Right forelimb (tissue), 1 donor: ENCODE measurements around the gene ZSCAN21.

ENCODE experiments used
- DNase-seq: peaks from one replicate; pipeline ENCODE4 v3.0.0-alpha.2; 2018

Gene ZSCAN21

DNA sequence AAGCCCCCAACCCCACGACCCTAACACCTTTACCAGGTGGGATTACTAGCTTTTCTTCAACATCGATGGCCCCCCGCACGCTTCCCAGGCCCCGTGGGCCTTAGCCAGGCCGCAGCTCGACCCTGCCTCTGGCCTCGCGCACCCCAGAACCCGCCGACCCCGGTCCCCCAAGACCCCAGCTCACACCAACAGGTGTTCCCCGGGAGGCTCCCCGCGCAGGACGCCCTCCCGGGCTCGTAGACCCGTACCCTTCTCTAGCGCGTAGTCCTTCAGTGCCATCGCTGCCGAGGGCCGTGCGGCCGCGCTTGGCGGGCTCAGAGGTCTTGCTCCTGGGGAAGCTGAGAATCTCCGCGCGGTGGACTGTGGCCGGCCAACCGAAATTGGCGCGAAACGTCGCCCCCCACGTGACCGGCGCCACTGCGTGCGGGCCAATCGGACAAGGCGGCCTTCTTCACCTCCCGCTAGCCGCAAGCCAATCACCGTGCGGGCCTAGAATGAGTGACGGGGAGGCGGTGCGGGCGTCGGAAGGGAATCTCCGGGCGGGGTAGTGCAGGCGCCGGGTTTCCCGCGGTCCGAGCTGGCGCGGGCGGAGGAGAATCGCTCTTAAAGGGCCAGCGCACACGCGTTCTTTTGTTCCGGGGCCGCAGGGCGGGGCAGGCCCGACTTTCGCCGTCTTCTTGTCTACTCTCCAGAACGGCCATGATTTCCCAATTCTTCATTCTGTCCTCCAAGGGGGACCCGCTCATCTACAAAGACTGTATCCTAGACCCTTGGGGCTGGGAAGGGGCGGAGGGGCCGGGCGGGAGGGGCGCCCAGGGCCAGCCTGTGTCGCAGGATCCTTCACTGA lies 51.7 kb downstream of the ZSCAN21 start, which contains the start of the genes AP4M1 and MCM7:
AP4M1 (plus strand) TSS at position 628 of the 847 bp plus-strand sequence; CDS start at position 700, 72 bp downstream.
MCM7 (minus strand) TSS at position 382 of the 847 bp plus-strand sequence; CDS start at position 279, 103 bp downstream.
- peak; percentile 98 for DNase-seq

DNA sequence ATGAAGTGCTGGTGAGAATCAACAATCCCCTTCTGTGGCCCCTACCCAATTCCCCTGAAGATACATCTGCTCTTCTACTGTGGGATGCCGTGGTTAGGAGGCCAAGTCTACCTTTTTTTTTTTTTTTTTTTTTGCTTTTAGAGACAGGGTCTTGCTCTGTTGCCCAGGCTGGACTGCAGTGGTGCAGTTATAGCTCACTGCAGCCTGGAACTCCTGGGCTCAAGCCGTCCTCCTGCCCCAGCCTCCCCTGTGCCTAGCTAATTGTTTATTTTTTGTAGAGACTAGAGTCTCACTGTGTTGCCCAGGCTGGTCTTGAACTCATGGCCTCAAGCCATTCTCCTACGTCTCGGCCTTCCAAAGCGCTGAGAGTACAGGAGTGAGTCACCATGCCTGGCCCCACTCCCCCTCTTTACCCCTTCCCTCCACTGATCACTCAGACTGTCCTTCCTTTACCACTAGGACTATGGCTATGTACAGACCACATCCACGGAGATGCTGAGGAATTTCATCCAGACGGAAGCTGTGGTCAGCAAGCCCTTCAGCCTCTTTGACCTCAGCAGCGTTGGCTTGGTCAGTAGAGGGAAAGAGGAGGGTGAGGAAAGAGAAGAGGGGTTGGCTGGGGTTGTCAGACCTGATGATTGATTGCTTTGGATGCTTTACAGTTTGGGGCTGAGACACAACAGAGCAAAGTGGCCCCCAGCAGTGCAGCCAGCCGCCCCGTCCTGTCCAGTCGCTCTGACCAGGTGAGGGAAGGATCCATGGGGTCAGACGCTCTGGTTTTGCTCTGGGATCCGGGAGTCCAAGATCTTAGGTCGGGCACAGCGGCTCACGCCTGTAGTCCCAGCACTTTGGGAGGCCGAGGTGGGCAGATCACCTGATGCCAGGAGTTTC lies 53.6 kb downstream of the ZSCAN21 start:
- DNase-seq = no peak

DNA sequence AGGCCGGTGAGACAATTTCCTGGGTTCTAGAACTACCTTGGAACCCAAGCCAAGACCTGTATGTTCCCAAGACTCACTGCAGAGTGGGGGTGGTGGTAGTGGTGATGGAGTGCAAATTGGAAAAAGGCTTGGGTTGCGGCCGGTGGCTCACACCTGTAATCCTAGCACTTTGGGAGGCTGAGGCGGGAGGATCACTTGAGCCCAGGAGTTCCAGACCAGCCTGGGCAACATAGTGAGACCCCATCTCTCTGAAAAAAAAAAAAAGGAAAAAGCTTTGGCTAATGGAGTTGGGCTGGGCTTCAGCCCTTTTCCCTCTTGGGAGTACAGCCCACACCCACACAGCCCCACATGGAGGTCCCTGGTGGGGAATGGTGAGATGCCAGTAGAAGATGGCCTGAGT lies 56.0 kb downstream of the ZSCAN21 start:
- no peak for DNase-seq

DNA sequence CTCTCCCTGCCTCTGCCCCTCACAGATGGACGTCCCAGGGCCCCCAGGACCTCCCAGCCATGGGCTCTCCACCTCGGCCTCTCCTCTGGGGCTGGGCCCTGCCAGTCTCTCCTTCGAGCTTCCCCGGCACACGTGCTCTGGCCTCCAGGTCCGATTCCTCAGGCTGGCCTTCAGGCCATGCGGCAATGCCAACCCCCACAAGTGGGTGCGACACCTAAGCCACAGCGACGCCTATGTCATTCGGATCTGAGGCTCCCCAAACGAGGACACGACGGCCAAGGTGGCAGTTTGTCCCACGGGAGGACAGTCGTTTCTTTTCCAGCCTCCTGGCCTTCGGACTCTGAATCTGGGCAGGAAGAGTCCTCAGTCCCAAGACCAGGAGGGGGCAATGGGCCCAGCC lies 57.1 kb downstream of the ZSCAN21 start:
- DNase-seq = no peak

DNA sequence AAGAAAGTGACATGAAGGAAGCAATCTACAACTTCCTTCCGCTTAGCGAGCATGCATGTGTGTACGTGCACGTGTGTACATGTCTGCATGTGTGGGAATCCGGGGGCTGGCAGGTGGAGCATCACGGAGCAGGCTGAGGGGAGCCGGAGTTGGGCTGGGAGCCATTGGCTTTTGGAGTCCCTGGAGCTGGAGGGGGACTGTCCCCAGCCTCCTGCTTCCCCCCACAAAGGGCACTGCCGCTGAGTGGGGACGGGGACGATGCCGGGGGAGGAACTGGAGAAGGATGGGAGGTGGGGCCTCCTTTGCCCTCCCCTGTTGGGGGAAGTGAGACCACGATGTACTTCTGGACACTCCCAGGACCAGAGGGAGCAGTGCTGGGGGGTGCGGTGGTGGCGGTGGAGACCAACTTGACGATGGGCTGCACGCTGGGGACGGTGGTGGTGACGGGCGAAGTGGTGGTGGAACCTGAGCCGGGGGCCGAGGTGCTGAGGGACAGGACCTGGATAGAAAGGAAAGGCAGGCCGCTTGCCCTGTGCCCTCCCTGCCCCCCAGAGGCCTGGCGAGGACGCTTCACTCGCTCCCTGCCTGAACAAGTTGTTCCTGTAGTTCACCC lies 57.7 kb downstream of the ZSCAN21 start:
- DNase-seq = no peak

DNA sequence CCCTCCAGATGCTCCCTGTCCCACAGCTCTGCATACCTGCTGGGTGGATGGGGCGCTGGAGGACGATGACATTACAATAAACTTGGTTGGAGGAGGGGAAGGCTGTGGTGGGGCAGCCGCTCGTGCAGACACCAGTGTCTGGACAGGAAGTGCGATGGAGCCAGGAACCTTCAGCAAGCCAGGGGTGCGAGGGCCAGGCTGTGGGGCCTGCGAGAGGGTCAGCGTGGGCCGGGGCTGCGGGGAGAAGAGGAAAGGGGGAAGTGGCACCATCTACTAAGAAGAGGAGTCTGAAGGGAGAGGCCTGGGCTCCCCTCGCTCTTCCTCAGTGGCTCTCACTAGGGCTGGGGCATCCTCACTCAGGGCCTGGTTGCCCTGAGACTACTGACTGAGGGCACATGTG lies 58.3 kb downstream of the ZSCAN21 start:
- no peak for DNase-seq

DNA sequence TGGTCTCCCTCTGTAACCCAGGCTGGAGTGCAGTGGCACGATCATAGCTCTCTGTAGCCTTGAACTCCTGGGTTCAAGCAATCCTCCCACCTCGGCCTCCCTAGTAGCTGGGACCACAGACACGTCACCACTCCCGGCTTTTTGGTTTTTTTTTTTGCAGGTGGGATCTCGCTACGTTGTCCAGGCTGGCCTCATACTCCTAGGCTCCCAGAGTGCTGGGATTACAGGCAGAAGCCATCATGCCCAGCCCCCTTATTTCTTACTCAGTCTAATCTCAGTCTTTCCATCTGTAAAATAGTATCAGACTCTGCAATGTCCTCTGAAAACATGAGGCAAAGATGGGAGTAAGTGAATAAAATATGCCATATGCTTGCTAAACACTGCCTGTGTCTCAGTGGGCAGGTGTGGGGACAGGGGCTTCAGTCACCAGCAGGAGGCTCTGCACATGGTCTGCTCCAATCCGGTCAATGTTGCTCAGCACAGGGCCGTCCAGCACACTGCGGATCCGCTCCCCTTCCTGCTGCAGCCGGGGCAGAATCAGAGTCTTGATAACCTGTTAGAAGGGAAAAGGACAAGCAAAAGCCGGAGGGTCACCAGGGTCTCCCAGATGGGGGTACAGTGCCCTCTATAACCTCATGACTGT lies 60.1 kb downstream of the ZSCAN21 start:
- no peak for DNase-seq

DNA sequence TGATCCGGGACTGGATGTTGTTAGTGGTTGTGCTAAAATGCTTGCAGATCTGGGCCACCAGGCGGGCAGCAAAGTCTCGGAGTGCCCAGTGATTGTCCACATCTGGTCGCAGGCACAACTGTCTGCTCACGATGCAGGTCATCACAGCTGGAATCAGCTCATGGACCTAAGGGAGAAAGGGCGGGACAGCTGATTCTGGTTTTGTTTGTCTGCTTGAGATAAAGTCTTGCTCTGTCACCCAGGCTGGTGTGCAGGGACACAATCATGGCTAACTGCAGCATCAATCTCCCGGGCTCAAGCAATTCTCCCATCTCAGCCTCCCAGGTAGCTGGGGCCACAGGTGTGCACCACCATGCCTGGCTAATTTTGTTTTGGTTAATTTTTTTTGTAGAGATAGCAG lies 61.6 kb downstream of the ZSCAN21 start:
- no peak for DNase-seq

DNA sequence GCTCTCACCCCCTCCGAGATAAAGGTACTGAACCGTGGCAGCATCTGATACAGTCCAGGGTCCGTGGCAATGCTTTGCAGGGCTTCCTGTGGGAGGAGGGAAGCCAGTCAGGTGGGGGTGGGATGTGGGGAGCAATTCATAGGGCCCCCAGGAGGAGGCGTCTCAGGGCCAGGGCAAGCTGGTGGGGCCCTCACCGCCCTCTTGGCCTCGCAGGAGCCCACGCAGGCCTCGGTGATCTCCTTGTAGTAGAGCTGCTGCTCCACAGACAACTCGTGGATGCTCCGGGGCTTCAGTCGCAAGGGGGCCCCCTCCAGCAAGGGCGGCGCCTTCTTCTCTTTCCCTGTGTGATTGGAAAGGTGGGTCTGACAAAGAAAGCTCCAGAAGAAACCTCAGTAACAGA lies 62.3 kb downstream of the ZSCAN21 start:
- no peak for DNase-seq
